ENCODE results near the gene IL5RA.

GRCh38 chr3:3126477-3127431 is 16.6 kb upstream of the IL5RA start, which contains the start of gene TRNT1:
- no peak for TF ChIP-seq CTCF (IDR thresholded peaks at IDR 0.05; ENCODE audit: borderline replicate concordance, extremely low read depth, low read length, poor library complexity, severe bottlenecking)
- no peak for TF ChIP-seq EZH2 (IDR thresholded peaks at IDR 0.05; ENCODE audit: borderline replicate concordance, low read depth, low read length, severe bottlenecking)

All from DND-41 (cell line).